ENCODE data around the gene OLFML2B.

OLFML2B gene

DNA sequence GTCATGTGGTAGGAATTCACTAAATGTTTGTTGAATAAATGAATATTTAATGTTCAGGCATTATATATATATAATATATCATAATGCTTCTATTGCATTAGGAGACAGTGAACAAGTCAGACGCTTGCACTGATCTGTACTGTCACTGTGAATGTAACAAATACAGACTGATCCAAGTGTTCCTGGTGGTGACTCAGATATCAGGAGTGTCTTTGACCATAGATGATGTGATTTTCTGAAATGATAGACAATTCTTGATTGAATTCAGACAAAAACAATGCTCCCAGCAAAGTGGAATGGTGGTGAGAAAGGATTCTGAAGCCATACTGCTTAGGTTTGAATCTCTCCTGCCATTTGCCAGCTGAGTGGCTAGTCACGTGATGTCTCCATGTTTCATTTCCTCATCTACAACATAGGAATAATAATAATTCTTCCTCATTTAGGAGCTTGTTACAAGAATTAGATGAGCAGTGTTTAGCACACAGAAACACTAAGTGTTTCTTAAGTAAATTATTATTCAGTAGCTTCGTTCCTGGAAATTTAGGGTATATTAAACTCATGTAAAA, 71.0 kb downstream of the OLFML2B start:
- no peak for DNase-seq
- intact Hi-C loops (cut with DNase I) = no loop called here

DNA sequence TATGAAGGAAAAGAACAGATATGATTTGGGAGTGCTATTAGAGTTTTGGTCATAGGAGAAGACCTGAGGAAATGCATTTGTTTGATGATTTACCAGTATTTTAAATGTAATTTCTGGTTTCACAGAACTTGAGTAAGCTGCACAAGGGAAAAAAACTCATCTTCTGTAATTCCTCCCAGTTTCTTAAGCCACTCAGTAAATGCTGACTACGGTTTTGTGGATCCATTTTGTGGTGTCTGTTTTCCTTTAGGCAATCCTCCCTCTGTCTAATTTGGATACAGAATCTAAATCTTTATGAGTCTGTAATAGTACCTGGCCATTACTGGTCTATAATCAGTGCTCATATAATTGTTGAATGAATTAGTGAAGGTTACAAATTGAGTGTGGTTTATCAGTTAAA, 72.0 kb downstream of the OLFML2B start:
- no peak for DNase-seq
- intact Hi-C loops (cut with DNase I) = no loop called here

- intact Hi-C loops (cut with DNase I) = no loop called here
- DNase-seq = no peak
Observed at GRCh38 chr1:161950377-161950776, 73.3 kb downstream of the OLFML2B start.

DNA sequence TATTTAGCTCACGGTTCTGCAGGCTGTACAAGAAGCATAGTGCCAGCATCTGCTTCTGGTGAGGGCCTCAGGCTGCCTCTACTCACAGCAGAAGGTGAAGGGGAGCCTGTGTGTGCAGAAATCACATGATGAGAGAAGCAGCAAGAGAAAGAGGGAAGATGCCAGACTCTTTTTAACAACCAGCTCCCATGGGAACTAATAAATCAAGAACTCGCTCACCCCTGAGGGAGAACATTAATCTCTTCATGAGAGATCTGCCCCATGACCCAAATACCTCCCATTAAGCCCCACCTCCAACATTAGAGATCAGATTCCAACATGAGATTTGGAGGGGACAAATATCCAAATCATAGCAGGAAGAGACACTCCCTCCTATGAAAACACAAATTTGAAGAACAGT, 74.1 kb downstream of the OLFML2B start:
- DNase-seq = no peak

GRCh38 chr1:161948435-161948834, 75.2 kb downstream of the OLFML2B start:
- intact Hi-C loops (cut with DNase I) = no loop called here
- no peak for DNase-seq

More for the DNA sequence above, 74.1 kb downstream of the OLFML2B start:
- intact Hi-C loops (cut with DNase I) = no loop called here

- intact Hi-C loops (cut with DNase I) = no loop called here
Observed at GRCh38 chr1:161946071-161946987, 77.3 kb downstream of the OLFML2B start.

DNA sequence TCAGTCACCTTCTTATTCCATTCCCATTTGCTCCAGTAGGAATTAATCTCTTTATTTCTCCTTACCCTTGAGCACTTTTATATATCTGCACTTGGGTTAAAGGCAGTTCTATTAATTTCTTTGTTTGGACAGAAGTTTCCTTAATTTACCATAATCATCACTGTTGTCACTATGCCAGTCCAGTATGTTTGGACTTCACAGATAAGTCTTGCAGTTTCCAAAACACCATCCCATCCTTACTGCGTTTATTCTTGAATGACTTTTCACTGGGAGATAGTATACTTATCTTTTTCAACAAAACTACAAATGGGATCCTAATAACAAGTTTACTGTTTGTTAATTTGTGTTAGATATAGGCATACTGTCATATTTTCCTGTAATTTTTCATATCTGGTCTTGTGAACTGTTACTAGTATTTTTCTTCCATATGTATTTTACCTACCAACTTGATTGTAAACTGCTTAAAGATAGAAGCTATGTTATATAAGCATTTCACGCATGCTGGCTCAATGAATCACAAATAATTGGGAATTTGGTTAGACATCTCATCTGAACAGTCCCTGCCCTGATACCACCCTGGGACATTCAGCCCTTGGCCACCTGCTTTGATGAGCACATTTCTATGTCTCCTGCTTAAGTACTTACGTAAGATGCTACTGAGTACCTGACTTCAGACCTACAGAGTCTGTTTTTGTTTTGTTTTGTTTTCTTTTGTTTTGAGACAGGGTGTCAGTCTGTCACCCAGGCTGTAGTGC, 78.2 kb downstream of the OLFML2B start:
- intact Hi-C loops (cut with DNase I) = no loop called here
- DNase-seq = no peak

More at GRCh38 chr1:161946071-161946987, 77.3 kb downstream of the OLFML2B start:
- no peak for DNase-seq

GRCh38 chr1:161944381-161944780, 79.3 kb downstream of the OLFML2B start:
- intact Hi-C loops (cut with DNase I) = no loop called here
- DNase-seq = no peak

- intact Hi-C loops (cut with DNase I) = no loop called here
- no peak for DNase-seq
Observed at GRCh38 chr1:161943737-161944136, 79.9 kb downstream of the OLFML2B start.

DNA sequence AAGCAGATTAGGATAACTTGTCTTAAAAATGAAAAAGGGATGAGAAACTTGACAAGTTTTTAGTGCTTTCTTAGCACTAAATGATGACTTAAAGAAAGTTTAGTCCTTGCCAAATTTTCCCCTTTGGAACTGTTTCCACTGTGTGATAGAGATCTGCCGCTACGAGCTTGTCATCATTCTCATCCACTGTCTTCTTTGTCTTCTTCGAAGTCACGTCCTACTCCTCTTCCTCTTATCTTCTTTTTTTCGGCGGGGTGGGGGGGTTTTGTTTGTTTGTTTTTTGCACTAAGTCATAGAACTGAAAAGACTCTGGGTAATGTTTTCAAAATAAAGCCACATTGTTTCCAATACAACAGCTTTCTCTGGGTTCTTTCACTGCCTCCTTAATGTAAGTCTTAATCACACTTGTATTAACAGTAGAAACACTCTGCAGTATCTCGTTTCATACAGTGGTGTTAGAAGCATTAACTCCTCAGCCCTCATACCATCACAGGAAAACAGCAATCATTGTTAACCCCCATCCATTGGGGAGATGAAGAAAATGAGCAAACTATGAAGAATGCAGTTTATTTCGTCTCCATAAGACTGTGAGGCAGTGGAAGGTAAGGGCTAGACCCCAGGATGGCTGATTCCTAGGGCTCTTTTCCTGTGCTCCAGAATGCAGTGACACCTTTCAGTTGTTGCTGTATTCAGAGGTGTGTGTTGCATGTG, 81.8 kb downstream of the OLFML2B start:
- intact Hi-C loops (cut with DNase I) = no loop called here
- DNase-seq = no peak

DNA sequence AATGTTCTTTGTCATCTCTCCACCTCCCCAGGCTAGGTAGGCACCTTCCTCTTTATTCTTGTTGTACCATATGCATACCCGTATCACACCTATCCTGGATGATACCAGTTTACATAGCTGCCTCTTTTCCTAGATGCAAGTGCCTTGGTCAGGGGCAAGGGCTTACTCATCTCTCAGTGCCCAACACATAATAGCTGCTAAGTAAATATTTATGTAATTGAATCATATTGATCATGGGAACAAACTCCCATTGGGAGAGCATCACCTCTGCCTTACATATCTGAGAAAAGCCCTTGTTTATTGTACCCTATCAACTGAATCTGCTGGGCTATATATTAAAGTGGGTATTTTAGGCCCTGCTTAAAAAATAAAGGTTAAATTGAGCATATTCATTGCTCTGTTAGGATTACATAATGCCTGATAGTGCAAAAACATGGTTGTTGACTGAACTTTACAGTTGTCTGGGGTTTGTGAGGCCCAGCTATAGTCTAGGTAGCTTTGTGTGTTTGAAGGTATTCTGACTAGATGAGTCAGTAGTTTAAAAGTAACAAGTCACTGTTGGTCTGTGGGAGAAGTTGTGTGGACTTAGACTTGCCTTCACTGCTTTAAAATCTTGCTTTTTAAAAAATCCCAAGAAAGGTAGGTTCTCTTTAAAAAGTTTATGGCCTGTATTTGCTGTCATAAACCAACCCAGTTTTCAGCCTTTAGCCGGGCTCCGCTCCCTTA, 82.6 kb downstream of the OLFML2B start:
- DNase-seq = no peak
- intact Hi-C loops (cut with DNase I) = no loop called here

DNA sequence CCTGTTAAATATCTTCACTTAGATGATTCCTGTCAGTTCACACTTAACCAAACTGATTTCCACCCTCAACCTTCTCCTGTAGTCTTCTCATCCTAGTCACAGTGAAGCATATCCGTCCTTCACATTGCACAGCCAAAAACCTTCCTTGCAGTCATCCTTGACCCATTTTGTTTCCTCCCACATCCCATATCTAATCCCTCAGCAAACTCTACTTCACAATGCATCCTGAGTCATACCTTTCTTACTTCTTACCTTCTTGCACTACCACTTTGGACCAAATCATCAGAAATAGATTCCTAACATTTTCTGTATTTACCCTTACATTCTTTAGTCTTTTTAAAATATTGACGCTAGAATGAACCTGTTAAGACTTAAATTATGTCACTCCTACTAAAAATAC, 86.9 kb downstream of the OLFML2B start:
- no peak for DNase-seq
- intact Hi-C loops (cut with DNase I) = no loop called here

DNA sequence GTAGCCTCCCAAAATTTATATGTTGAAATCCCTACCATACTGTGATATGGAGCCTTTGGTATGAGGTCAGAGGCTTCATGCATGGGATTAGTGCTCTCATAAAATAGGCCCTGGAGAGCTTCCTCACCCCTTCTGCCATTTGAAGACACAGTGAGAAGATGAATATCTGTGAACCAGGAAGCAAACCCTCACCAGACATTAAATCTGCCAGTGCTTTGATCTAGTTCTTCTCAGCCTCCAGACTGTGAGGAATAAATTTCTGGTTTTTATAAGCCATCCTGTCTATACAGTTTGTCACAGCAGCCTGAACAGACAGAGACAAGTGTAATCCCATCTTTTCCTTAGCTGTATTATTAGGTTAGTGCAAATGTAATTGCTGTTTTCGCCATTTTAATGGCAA, 88.4 kb downstream of the OLFML2B start:
- intact Hi-C loops (cut with DNase I) = no loop called here
- no peak for DNase-seq

- DNase-seq = no peak
- intact Hi-C loops (cut with DNase I) = no loop called here
Observed at GRCh38 chr1:161933592-161934588, 89.8 kb downstream of the OLFML2B start.

Data from posterior cingulate gyrus (tissue), 11 donors.